HG02678 (cell line): ENCODE measurements around the gene STXBP5.

ENCODE experiments used
- ATAC-seq: cut with Tn5 transposase; IDR thresholded peaks from one replicate; pipeline ENCODE4 v1.9.1; 2021; ENCODE audit warnings: mild to moderate bottlenecking, moderate library complexity; ENCODE audit not compliant: unreplicated experiment

The STXBP5 gene

GRCh38 chr6:147209762-147210449 is 5.7 kb downstream of the STXBP5 start:
- ATAC-seq = no peak

- no peak for ATAC-seq
Measured at GRCh38 chr6:147211349-147211748, 7.1 kb downstream of the STXBP5 start.

- ATAC-seq = no peak
Measured at GRCh38 chr6:147211831-147212230, 7.6 kb downstream of the STXBP5 start.

GRCh38 chr6:147212622-147213021 is 8.4 kb downstream of the STXBP5 start:
- no peak for ATAC-seq

GRCh38 chr6:147213772-147214171 is 9.6 kb downstream of the STXBP5 start:
- no peak for ATAC-seq

- no peak for ATAC-seq
Measured at GRCh38 chr6:147214248-147215227, 10.3 kb downstream of the STXBP5 start.

GRCh38 chr6:147216915-147217314 is 12.7 kb downstream of the STXBP5 start:
- ATAC-seq = no peak

GRCh38 chr6:147217840-147218404 is 13.7 kb downstream of the STXBP5 start:
- no peak for ATAC-seq

- ATAC-seq = no peak
Measured at GRCh38 chr6:147218797-147219196, 14.6 kb downstream of the STXBP5 start.

- ATAC-seq = no peak
Measured at GRCh38 chr6:147219463-147219862, 15.2 kb downstream of the STXBP5 start.

- no peak for ATAC-seq
Measured at GRCh38 chr6:147220345-147220744, 16.1 kb downstream of the STXBP5 start.

GRCh38 chr6:147221739-147222138 is 17.5 kb downstream of the STXBP5 start:
- no peak for ATAC-seq

- no peak for ATAC-seq
Measured at GRCh38 chr6:147222160-147222838, 18.1 kb downstream of the STXBP5 start.

GRCh38 chr6:147223736-147224135 is 19.5 kb downstream of the STXBP5 start:
- no peak for ATAC-seq

GRCh38 chr6:147226163-147226724 is 22.0 kb downstream of the STXBP5 start:
- no peak for ATAC-seq

- no peak for ATAC-seq
Measured at GRCh38 chr6:147226877-147227276, 22.7 kb downstream of the STXBP5 start.

- no peak for ATAC-seq
Measured at GRCh38 chr6:147227770-147228320, 23.6 kb downstream of the STXBP5 start.

- ATAC-seq = no peak
Measured at GRCh38 chr6:147231589-147231988, 27.4 kb downstream of the STXBP5 start.

- no peak for ATAC-seq
Measured at GRCh38 chr6:147234685-147235084, 30.5 kb downstream of the STXBP5 start.

- no peak for ATAC-seq
Measured at GRCh38 chr6:147238164-147238563, 33.9 kb downstream of the STXBP5 start.
